HG03139 (cell line): ENCODE results near the gene SP3.

Source experiments
- ATAC-seq: cut with Tn5 transposase; IDR thresholded peaks from one replicate; pipeline ENCODE4 v1.9.1; 2021; ENCODE audit not compliant: unreplicated experiment

Gene SP3

GRCh38 chr2:173860566-173860965, 104.6 kb downstream of the SP3 start:
- no peak for ATAC-seq

- no peak for ATAC-seq
These were observed 105.1 kb downstream of the SP3 start for GRCh38 chr2:173860082-173860481.

GRCh38 chr2:173858291-173858731, 106.9 kb downstream of the SP3 start:
- ATAC-seq: no peak
